NCI-H1105 treated with DMSO at 0.1 percent for 48 hours (cell line): ENCODE data around the gene HS6ST1.

Experiments used
- DNase-seq: peaks from one replicate; lab custom pipeline; 2025; lab: John Stamatoyannopoulos, UW

The HS6ST1 gene

GRCh38 chr2:128347701-128348539 is 29.3 kb upstream of the HS6ST1 start:
- peak; percentile 18 for DNase-seq

DNA sequence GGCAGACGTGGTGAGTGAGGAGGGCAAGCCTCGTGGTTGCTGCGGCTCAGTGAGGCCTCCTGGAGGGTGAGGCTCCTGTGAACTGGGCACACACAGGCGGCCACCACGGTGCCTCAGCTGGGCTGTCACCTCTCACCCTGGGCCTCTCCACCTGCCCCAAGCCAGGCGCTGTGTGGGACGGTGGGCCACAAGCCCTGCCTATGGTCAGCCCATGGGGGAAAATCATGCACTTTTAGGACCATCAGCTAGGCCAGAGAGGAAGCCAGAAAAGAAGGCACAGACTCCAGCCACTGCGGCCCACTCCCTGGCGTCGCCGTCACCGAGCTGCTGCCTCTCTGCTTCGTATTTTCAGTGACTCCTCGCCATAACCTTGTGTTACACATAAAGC is 28.5 kb upstream of the HS6ST1 start:
- no peak for DNase-seq

DNA sequence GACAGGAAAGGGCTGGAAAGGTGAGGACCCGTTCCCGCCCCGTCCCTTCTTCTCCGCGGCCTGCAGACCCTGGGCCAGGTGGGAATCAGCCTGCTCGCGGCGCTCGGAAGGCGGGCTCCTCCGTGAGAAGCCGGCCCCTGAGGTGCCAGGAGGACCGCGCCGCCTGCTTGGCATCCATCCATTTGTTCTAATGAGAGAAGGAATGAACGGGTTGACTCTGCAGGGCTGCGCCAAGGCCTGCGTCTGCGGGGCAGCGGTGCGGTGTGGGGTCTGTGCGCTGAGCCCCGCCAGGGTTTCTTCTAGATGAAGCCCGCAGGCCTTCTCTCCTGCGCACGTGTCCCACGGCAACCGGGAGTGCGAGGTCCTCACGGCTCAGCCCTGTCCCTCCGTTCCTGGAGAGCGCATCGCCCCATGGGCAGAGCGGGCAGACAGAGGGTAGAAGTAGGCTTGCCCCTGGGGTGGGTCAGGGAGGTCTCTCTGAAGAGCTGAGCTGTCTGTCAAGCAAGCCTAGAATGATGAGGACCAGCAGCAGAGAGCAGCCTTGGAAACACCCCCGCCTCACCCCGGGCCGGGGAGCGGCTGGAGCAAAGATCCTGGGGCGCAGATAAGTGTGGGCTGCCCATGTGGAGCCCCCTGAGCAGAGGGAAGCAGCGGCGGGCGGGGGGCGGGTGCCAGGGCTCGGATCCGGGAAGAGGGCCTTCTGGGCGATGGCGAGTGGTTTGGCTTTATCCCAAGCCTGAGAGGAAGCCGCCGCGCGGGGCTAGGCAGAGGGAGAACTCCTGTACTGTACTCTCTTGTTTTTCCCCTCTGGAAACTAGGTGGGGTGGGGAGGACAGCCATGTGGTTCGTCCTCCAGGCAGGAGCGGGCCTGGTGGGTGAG is 27.9 kb upstream of the HS6ST1 start:
- DNase-seq: no peak

- no peak for DNase-seq
These were observed 26.9 kb upstream of the HS6ST1 start for GRCh38 chr2:128345436-128346165.

GRCh38 chr2:128344101-128344500 is 25.4 kb upstream of the HS6ST1 start:
- no peak for DNase-seq

DNA sequence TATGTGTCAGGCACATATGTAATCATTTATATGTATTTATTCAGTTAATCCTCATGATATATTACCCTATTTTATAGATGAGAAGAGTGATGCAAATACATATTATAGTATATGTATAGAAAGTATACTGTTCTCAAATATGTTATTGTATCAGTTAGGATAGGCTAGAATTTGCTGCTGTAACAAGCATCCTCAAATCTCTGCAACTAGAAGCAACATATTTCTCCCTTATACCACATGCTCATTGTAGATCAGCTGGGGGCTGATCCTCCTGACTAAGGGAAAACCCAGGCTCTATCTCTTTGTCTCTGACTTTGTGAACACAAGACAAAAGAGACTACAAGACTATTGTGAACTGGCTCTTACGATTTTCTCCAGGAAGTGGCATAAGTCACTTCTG is 24.8 kb upstream of the HS6ST1 start:
- DNase-seq: no peak

GRCh38 chr2:128342550-128342949 is 23.9 kb upstream of the HS6ST1 start:
- DNase-seq: no peak

- DNase-seq: no peak
These were observed 23.0 kb upstream of the HS6ST1 start for GRCh38 chr2:128341621-128342020.

DNA sequence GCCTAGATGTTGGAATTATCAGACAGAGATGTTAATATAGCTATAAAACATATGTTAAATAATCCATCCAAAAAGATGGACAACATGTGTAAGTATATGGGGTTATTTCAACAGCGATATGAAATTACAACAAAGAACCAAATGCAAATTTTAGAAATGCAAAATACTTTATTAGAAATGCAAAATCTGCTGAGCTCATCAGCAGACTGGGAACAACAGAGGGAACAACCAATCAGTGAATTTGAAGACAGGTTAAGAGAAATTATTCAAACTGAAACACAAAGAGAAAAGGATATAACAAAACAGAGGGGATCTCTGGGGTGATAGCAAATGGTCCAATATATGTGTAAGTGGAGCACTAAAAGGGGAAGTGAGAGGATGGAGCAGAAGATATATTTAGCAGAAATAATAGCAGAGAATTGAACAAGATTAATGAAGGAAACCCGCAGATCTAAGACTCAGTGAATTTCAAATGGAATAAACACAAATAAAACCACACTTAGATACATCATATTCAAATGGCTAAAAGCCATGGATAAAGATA is 13.5 kb upstream of the HS6ST1 start:
- DNase-seq: no peak

- DNase-seq: no peak
These were observed 11.9 kb upstream of the HS6ST1 start for GRCh38 chr2:128330583-128330982.

DNA sequence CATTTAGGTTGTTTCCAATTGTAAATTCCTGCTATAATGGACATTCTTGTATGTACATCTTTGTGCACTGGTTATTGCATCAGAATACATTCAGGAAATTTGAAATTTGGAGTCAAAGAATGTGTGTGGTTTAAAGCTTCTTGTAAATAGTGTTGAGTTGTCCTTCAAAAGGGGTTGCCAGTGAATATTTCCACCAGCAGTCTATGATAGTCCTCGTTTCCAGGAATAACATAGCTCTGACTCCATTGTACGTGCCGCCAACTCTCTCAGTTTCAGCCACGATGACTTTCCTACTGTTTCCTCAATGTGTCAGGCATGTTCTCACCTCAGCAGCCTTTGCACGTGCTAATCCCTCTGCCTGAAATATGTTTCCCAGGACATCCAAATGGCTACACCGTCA is 10.9 kb upstream of the HS6ST1 start:
- DNase-seq: no peak

DNA sequence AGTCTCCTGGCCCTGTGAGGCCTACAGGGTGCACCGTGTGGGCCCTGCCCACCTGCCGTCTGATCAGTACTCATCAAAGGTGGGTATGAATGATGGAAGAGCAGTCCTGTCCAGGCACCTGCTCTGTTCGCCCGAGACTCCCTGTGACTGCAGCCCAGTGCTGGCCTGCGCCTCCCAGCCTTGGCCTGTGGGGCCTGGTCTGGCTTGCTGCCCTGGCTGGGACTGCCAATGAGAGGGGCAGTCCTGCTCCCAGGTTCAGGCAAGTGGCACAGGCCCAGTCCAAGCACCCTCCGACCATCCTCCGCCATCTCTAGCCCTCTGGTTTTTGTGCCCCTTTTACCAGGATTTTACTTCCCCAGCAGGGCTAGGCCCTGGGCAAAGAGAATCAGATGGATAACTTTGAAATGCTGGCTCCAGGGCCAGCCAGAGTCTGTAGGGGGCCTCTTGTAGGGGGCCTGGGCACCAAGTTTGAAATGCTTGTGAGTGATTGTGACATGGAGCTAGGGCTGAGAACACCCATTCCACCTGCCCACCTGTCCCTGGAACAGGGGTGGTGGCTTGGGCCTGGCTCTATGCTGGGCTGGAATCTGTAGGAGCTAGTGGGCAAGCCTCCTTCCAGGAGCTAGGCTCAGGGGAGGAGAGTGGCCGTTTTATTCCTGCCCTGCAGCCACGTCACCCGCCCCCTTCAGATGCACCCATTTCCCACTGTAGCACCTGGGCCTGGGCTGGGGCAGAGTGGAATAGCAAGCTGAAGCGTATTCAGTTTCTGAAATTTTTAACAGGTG is 8.7 kb upstream of the HS6ST1 start:
- DNase-seq: no peak

- DNase-seq: no peak
These were observed 7.7 kb upstream of the HS6ST1 start for GRCh38 chr2:128326346-128326745.

- no peak for DNase-seq
These were observed 7.0 kb upstream of the HS6ST1 start for GRCh38 chr2:128325611-128326181.

- no peak for DNase-seq
These were observed 6.3 kb upstream of the HS6ST1 start for GRCh38 chr2:128324897-128325410.

- no peak for DNase-seq
These were observed 5.6 kb upstream of the HS6ST1 start for GRCh38 chr2:128324008-128324896.

- DNase-seq: no peak
These were observed 4.9 kb upstream of the HS6ST1 start for GRCh38 chr2:128323555-128323931.

DNA sequence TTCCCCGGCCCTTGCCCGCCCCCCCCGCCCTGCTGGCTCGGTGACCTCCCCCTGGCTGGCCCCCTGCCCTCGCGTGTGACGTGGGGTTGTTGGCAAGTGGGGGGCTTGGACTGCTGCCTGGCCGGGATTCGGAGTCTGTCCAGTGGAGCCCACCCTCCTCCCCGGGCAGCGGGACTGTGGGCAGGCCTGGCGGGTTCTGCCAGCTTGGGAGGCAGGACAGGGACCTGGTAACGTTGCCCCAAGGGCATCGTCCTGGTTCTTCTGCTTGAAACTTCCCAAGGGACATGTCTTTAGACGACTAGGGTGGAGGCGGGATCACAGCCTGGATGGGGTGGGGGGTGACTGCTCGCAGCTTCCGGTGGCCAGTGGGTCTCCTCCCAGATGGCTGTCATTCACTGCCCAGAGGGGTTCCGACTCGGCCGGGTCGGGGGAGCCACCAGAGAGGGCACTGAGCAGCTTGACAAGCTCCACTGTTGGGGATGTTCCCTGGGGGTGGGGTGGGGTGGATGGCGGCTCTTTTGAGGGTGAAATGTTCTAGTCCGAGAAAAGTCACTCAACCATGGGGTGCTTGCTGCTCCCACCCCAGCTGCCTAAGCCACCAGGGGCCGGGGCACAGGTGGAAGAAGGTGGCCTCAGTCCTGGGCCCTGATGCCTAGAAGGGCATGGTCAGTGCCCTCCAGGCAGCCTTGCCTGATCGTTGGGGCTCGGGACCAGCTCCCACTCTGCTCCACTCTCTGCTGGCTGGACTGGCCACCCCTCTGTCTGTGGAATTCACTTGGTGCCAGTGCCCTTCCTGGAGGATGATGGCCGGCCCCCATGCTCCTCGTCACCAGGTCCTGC is 4.3 kb upstream of the HS6ST1 start:
- no peak for DNase-seq
